ENCODE data around the gene TCFL5.

TCFL5 gene

DNA sequence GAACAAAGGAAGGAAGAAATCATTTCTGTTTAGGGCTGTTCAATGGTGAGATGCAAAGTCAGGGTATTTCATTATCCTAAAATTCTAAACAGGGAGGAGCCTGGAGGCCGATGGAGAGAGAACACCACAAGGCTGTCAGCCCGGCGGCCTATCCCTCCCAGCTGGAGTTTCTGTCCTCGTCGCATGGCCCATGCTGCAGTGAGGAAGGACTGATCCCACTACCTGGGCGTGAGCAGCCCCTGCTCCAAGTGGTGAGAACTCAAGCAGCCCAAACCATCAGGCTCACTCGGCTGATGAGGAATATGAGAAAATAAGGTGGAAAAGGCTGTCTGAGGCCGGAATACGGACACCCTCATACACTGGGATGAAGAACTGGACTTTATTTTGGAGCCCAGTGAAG is 33.9 kb upstream of the TCFL5 start:
- DNase-seq (ENCODE audit: low spot score) = no peak

GRCh38 chr20:62894261-62894660 is 32.6 kb upstream of the TCFL5 start:
- no peak for DNase-seq (ENCODE audit: low spot score)

DNA sequence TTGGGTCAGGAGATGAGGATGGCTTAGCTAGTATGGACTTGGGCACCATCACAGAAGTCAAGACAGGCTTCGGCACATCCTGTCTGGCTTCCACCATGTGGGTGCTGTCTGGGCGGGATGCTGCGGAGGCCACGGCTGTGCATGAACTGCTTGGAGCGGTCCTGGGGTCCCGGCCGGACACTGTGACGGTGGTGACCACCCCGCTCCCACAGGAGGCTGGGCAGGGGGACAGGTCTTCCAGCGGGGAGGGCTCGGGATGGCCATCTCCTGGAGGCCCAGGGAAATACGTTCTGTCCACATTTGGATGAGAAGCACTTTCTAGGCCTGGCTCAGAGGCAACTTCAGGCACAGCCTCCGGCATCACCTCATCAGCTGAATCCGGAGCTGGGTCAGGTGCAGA is 32.1 kb upstream of the TCFL5 start:
- DNase-seq (ENCODE audit: low spot score) = no peak

DNA sequence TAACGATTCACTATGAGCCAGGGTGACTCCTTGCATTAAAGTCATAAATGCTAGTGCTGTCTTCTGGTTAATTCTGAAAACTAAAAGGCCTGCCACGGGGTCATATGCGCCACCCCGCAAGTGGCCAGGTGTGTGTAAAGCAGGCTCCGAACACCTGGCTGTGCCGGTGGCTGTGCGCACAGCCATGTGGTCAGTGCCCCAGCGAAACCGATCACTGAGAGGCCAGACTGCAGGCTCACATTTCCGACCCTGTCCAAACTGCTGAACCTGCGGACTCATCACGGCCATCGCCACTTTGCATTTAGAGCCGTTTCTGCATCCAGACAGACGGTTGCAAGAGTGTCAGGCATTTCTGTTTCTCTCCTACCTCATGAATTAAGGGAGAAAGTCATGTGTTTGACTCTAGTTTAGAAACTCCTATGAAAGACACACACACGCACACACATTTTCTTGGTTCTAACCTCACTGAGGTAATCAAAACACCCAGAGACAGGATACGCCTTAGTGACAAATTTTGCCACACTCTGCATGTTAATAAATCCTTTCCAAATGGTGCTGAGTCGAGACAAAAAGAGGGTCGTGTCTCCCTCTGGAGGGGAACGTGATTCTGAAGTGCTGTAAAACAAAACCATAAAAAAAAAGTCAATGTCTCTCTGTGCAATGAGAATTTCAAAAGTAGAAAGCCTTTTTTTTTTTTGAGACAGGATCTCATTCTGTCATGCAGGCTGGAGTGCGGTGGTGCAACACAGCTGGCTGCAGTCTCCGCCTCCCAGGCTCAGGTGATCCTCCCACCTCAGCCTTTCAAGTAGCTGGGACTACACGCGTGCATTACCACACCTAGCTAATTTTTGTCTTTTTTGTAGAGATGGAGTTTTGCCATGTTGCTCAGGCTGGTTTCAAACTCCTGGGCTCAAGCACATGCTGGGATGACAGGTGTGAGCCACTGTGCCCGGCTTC is 31.0 kb upstream of the TCFL5 start:
- DNase-seq (ENCODE audit: low spot score) = no peak

DNA sequence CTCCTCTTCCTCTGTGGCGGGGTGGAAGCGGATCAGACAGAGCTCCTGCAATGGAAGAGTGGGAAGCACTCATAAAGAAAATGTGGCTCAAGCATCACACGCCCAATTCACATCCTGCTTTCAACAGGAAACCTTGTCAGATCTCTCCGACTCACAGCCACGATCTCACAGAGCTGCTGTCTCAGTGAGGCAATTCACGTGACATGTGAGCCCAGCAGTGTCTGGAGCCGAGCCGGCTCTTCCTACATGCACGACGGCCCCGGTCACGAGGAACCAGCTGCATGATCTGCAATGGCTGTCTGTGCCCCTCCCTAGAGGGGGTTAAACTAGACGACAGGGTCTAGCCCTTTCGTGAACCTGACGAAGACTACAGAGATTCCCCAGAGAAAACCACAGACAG is 29.5 kb upstream of the TCFL5 start:
- DNase-seq (ENCODE audit: low spot score) = peak; percentile 82

- DNase-seq (ENCODE audit: low spot score) = no peak
Measured at GRCh38 chr20:62890444-62890843, 28.8 kb upstream of the TCFL5 start.

- DNase-seq (ENCODE audit: low spot score) = no peak
Measured at GRCh38 chr20:62889871-62890270, 28.2 kb upstream of the TCFL5 start.

DNA sequence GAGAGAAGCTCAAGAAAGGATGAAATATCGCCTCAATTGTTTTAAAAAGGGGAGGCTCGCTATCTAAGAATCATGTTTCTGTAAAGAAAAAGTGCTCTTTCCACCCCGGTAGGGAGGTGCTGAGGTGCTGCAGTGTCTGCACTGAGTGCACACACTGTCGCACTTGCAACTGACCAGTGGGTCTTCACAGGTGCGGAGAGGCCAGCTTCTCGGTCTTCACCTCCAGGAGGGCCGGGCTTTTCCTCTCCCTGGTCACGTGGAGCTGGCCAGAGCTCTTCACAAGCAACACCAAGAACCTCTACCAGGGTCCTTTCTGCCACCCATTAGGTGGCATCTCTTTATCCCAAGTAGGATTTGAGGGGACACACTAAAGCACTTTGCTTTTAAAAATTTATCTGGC is 27.8 kb upstream of the TCFL5 start:
- DNase-seq (ENCODE audit: low spot score) = no peak

GRCh38 chr20:62888910-62889309 is 27.3 kb upstream of the TCFL5 start:
- DNase-seq (ENCODE audit: low spot score) = no peak

- no peak for DNase-seq (ENCODE audit: low spot score)
Measured at GRCh38 chr20:62888406-62888805, 26.8 kb upstream of the TCFL5 start.

DNA sequence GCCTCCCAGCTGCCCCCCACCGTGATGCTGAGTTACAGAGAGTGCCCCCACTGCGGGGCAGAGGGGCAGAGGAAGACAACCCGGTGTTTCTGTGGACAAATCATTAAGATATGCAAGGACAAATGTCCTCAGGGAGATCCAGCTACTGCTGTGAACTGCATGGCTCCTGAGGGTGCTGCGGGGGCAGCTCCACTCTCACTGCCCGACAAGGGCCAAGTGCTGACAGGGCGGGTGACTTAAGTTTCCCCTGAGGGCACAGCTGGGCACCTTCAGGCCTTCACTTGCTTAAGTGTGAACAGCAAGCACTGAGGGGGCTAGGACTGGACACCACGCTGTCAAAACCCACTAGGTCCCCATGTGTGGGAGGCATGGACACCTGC is 26.2 kb upstream of the TCFL5 start:
- no peak for DNase-seq (ENCODE audit: low spot score)

DNA sequence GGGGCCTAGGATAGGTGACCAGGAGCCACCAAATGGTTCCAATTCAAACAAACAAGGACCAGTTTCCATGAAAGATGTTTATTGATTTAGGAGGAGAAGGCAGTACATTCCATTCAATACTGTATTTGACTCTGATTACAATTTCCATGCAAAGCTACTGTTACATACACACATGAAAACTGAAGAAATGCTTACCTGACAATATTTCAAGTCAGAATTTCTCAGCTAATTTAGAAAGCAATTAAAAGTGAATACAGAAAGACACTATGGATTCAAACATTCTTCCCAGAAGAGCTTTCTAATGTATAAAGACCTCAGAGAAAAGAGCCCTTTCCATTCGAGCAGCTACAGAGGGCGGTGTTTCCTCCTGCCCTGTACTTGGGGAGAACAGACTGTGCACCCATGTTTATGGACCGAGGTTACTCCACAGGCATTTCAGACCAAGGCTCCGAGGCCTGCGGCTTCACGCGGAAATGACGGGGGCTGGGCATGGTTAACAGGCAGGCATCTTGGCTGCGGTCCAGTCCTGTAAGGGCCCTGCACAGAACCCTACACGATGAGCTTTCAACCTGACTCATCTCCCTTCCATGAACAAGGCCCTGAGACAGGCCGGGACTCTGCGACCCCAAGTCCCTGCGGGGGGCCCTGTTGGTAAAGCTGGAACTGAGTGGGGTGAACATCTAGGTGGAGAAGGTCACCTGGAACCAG is 25.7 kb upstream of the TCFL5 start:
- no peak for DNase-seq (ENCODE audit: low spot score)

DNA sequence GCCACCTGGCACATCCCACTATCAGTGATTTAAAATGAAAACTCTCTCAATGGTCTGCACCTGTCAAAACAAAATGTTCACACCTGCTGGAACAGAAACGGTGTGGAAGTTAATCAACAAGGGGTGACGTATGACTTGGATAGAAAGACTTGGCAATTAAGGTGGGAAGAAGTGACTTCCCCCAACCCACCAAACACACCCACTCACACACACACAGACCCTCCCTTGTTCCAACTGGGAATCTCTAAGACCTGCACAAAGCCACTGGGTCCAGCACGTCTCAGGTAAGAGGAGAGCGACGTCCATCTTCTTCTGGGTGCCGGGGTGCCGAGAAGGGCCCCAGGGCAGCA is 25.1 kb upstream of the TCFL5 start:
- DNase-seq (ENCODE audit: low spot score) = no peak

DNA sequence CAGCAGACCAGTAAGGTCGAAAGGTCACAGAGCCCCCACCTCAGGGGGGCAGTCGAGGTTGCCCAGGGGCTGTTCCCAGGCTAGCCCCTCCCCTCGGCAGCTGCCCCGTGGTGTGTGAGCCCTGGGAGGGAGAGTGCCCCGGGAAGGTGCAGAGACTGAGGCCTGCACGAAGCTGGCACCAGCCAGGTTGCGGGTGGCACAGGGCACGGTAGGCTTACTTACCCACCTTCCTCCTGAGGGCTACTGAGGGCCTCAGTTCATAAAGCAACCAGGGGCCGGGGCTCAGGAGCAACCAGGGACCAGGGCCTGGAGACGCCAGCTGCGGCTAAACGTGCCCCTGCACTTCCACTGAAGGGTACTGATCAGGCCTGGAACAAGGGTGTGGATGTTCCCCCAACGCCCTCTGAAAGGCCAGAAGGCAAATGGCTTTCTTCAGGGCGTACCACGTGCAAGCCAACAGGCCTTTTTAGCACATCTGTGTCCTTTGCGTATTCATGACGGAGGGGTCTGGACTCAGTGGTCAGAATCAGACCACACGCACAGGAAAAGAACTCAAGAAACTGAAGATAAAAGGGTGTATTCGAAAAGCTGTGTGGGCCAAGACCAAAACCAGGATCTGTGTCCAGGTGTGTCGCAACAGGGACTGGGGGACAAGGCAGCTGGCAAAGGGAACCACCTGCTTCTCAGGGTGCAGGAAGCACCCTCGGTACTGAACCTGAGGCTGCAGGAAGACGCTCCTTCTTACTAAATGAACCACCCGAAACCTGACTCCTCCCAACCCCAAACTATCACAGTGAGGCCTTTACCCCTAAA is 24.5 kb upstream of the TCFL5 start:
- no peak for DNase-seq (ENCODE audit: low spot score)

- no peak for DNase-seq (ENCODE audit: low spot score)
Measured at GRCh38 chr20:62885046-62885895, 23.6 kb upstream of the TCFL5 start.

GRCh38 chr20:62884556-62884955 is 22.9 kb upstream of the TCFL5 start:
- no peak for DNase-seq (ENCODE audit: low spot score)

GRCh38 chr20:62882426-62882825 is 20.8 kb upstream of the TCFL5 start:
- no peak for DNase-seq (ENCODE audit: low spot score)

DNA sequence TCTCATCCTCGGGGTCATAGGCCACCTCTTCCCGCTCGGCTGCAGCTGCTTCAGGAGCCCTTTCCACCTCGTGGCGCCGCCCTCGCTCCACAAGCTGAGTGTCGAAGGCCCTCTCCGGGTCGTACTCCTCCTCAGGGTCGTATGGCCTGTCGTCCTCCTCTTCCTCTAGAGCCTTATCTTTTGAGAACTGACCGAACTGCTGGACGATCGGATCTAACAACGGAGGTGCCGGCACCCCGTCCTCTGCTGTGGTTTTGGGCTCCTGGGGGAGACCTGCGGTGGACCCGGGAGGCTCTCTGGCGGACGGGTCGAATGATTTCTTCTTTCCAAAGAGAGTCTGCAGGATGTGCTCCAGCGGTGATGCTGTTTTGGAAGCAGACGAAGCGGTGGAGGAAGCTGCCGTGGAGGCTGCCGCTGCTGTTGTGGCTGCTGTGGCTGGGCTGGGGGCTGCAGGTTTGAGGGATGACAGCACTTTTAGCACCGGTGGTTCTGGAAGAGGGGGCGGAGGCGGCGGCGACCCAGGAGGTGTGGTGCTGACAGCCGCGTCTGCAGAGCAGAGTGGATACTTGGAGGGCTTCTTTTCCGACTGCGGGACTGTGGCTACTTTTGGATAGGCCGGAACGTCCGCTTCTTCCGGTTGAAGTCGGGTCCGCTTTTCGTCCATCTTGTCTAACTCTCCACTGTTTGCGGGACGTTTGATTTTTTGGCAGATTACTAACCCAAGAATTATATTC is 20.2 kb upstream of the TCFL5 start:
- DNase-seq (ENCODE audit: low spot score) = no peak

GRCh38 chr20:62880935-62881661 is 19.5 kb upstream of the TCFL5 start:
- DNase-seq (ENCODE audit: low spot score) = no peak

Data from COLO829 (cell line).